Loucy (cell line): ENCODE data around the gene CCDC148.

Experiments
- H2AFZ ChIP-seq: fragments of 200-600 bp; sonication (generic); 2 replicates; pipeline ENCODE4 v1.6.0; 2016; ENCODE audit warnings: antibody characterized with exemption, mild to moderate bottlenecking, low read length, moderate library complexity
- H3F3A ChIP-seq: fragments of 200-600 bp; 2 replicates; pipeline ENCODE4 v1.6.0; 2016; ENCODE audit warnings: antibody characterized with exemption, low read depth, mild to moderate bottlenecking
- H3K27me3 ChIP-seq: fragments of 200-600 bp; sonication (generic); 2 replicates; pipeline ENCODE4 v1.6.1; 2014; ENCODE audit warnings: low read length, mild to moderate bottlenecking; ENCODE audit not compliant: insufficient read depth, poor library complexity, severe bottlenecking
- H3K36me3 ChIP-seq: fragments of 200-600 bp; sonication (generic); 2 replicates; pipeline ENCODE4 v1.6.1; 2016; ENCODE audit warnings: low read length; ENCODE audit not compliant: insufficient read depth
- H3K4me1 ChIP-seq: fragments of 200-600 bp; sonication (generic); 2 replicates; pipeline ENCODE4 v1.5.1; 2014; ENCODE audit warnings: low read length, mild to moderate bottlenecking; ENCODE audit not compliant: insufficient read depth, poor library complexity, severe bottlenecking
- H3K4me2 ChIP-seq: fragments of 200-600 bp; sonication (generic); 2 replicates; pipeline ENCODE4 v1.6.0; 2014; ENCODE audit warnings: antibody characterized with exemption, low read length, low read depth, mild to moderate bottlenecking; ENCODE audit not compliant: poor library complexity, severe bottlenecking
- H3K4me3 ChIP-seq: fragments of 200-600 bp; sonication (generic); 2 replicates; pipeline ENCODE4 v1.5.1; 2014; ENCODE audit warnings: low read length, mild to moderate bottlenecking, mixed read lengths; ENCODE audit not compliant: poor library complexity, severe bottlenecking
- H3K79me2 ChIP-seq: fragments of 200-600 bp; sonication (generic); 2 replicates; pipeline ENCODE4 v1.6.1; 2014; ENCODE audit warnings: low read length; ENCODE audit not compliant: insufficient read depth
- H3K9ac ChIP-seq: fragments of 200-600 bp; sonication (generic); 2 replicates; pipeline ENCODE4 v1.6.0; 2014; ENCODE audit warnings: mild to moderate bottlenecking, low read depth, low read length, moderate library complexity; ENCODE audit not compliant: poor library complexity, severe bottlenecking
- H3K9me2 ChIP-seq: fragments of 200-600 bp; sonication (generic); replicated peaks from 2 replicates; pipeline ENCODE4 v1.6.1; 2016; ENCODE audit warnings: low read depth, low read length, mixed read lengths
- H3K9me3 ChIP-seq: fragments of 200-600 bp; sonication (generic); 2 replicates; pipeline ENCODE4 v1.6.1; 2014; ENCODE audit warnings: mild to moderate bottlenecking, antibody characterized with exemption, low read length, low read depth; ENCODE audit not compliant: insufficient read depth
- H4K20me1 ChIP-seq: fragments of 200-600 bp; sonication (generic); 2 replicates; pipeline ENCODE4 v1.6.0; 2014; ENCODE audit warnings: antibody characterized with exemption, low read length, mild to moderate bottlenecking; ENCODE audit not compliant: insufficient read depth, poor library complexity, severe bottlenecking
- EZH2phosphoT487 ChIP-seq: fragments of 200-600 bp; IDR thresholded peaks from 2 replicates; pipeline ENCODE4 v1.6.1; 2018; ENCODE audit warnings: antibody characterized with exemption, mild to moderate bottlenecking, moderate library complexity, borderline replicate concordance
- TF ChIP-seq, protein P1 (sequence below): fragments of 200-600 bp; sonication (generic); conservative IDR thresholded peaks from 2 replicates; pipeline ENCODE4 v1.5.1; 2014; ENCODE audit warnings: mild to moderate bottlenecking, antibody characterized with exemption, low read length

CCDC148 gene

DNA sequence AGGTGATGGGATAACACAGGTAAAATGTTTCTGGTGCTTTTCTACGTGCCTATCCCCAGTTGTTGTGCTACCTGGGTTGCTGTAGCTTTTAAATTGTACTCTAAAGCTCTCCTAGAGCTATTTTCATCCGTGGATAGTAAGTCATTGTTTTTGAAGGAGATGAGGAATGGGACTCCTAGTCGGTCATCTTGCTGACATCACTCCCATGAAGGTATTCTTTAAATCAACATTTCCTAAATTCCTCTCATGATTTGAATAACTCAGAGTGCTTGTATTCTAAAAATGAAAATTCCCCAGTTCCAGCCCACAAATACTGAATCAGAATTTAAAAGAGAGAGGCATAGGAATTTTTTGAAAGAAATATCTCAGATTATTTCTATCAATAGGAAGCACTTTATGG is 44.3 kb downstream of the CCDC148 start:
- Histone ChIP-seq H3K4me3 (no peak overlapping the region), H3K27me3 (no peaks in the 10 kb centered on the region), H3K4me2 (no peak overlapping the region), H3K9me3 (no peaks in the 10 kb centered on the region), H4K20me1 (no peaks in the 10 kb centered on the region), H3K4me1 (no peaks in the 10 kb centered on the region), H3F3A (no peaks in the 10 kb centered on the region), H3K9ac (no peak overlapping the region), H3K9me2 (no peaks in the 10 kb centered on the region), H3K79me2 (no peaks in the 10 kb centered on the region), H3K36me3 (no peaks in the 10 kb centered on the region), H2AFZ (no peak overlapping the region)
- TF ChIP-seq, protein P1, sequence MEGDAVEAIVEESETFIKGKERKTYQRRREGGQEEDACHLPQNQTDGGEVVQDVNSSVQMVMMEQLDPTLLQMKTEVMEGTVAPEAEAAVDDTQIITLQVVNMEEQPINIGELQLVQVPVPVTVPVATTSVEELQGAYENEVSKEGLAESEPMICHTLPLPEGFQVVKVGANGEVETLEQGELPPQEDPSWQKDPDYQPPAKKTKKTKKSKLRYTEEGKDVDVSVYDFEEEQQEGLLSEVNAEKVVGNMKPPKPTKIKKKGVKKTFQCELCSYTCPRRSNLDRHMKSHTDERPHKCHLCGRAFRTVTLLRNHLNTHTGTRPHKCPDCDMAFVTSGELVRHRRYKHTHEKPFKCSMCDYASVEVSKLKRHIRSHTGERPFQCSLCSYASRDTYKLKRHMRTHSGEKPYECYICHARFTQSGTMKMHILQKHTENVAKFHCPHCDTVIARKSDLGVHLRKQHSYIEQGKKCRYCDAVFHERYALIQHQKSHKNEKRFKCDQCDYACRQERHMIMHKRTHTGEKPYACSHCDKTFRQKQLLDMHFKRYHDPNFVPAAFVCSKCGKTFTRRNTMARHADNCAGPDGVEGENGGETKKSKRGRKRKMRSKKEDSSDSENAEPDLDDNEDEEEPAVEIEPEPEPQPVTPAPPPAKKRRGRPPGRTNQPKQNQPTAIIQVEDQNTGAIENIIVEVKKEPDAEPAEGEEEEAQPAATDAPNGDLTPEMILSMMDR, result no peak
- no peak for TF ChIP-seq EZH2phosphoT487

DNA sequence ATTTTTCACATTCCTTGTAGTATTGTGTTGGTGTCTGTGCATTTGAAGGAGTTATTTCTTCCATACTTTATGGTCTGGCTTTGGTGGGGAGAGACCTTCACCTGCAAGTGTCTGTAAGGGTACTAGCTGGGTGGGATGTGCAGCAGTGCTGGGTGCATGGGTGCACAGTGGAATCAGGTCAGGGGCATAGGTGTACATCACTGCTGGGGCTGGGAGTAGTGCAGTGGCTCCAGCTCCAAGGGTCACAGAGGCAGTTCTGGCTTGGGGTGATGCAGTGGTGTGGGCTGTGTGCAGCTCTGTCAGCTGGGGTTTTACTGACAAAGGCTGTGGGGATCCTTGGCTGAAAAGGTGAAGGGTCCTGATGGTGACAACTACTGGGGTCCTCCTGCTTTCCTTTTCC is 44.8 kb downstream of the CCDC148 start:
- Histone ChIP-seq H3K9me2 (no peaks in the 10 kb centered on the region), H3K9ac (no peak overlapping the region), H3K79me2 (no peaks in the 10 kb centered on the region), H3K36me3 (no peaks in the 10 kb centered on the region), H2AFZ (no peak overlapping the region), H3F3A (no peaks in the 10 kb centered on the region), H3K4me2 (no peak overlapping the region), H3K27me3 (no peaks in the 10 kb centered on the region), H3K4me1 (no peaks in the 10 kb centered on the region), H3K4me3 (no peak overlapping the region), H3K9me3 (no peaks in the 10 kb centered on the region), H4K20me1 (no peaks in the 10 kb centered on the region)
- no peak for TF ChIP-seq EZH2phosphoT487
- TF ChIP-seq, protein P1, result no peak

DNA sequence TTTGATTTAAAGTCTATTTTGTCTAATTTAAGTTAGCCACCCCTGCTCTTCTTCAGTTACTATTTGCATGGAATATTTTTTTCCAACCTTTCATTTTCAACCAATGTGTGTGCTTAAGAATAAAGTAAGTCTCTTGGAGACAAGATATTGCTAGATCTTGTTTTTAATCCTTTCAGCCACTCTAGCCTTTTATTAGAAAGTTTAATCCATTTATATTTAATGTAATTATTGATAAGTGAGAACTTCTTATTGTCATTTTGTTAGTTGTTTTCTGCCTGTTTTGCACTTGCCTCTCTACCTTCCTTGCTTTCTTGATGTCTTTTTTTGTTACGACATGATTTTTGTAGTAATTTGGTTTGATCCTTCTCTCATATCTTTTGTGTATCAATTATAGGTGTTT is 46.4 kb downstream of the CCDC148 start:
- Histone ChIP-seq H2AFZ (no peak overlapping the region), H3K36me3 (no peaks in the 10 kb centered on the region), H3K9me3 (no peaks in the 10 kb centered on the region), H3F3A (no peaks in the 10 kb centered on the region), H3K79me2 (no peaks in the 10 kb centered on the region), H3K4me1 (no peaks in the 10 kb centered on the region), H3K4me3 (no peak overlapping the region), H3K9ac (no peak overlapping the region), H4K20me1 (no peaks in the 10 kb centered on the region), H3K4me2 (no peak overlapping the region), H3K9me2 (no peaks in the 10 kb centered on the region), H3K27me3 (no peaks in the 10 kb centered on the region)
- TF ChIP-seq EZH2phosphoT487, result no peak
- TF ChIP-seq, protein P1, result no peak
